Panc1 (cell line): ENCODE results near the gene RNF128. TPM values are rescaled to one million over a fixed set of nuclear protein-coding genes. Genes with fewer than 3 reads are reported as not detected.

Experiments used
- ATAC-seq: fragments of 200-7000 bp; cut with Tn5 transposase; 2 replicates; pipeline ENCODE4 v1.9.1; 2020; ENCODE audit warnings: mild to moderate bottlenecking, moderate library complexity
- Bru-seq: library from RNA; stranded (reverse); fragments of 400-500 nt; gene quantifications from one replicate; lab custom pipeline; 2021; lab: Mats Ljungman, UMichigan
- BruChase-seq, 2 experiments: library from RNA; stranded (reverse); fragments of 400-500 nt; gene quantifications; one replicate each; lab custom pipeline; 2021; lab: Mats Ljungman, UMichigan
- BruUV-seq: library from RNA; stranded (reverse); fragments of 400-500 nt; replicated peaks from 2 replicates; lab custom pipeline; 2021; lab: Mats Ljungman, UMichigan
- CTCF ChIA-PET: fragments of 300-600 bp; sonication (Branson Sonifier 250); formaldehyde crosslinking; loops from one replicate; lab custom pipeline; 2022; ENCODE audit warnings: antibody characterized with exemption; lab: Charles Lee
- POLR2A ChIA-PET: fragments of 300-600 bp; sonication (Branson Sonifier 250); formaldehyde crosslinking; loops from one replicate; lab custom pipeline; 2022; ENCODE audit warnings: antibody characterized with exemption; lab: Charles Lee
- DNase-seq: peaks from one replicate; pipeline ENCODE4 v3.0.0-alpha.2; 2010; ENCODE audit warnings: low read depth, low spot score
- H3K27ac ChIP-seq: 2 replicates; pipeline ENCODE4 v1.5.1; 2011; ENCODE audit warnings: mild to moderate bottlenecking, low read length, inconsistent platforms
- H3K27me3 ChIP-seq: fragments of 200-500 bp; sonication (Bioruptor generic); 2 replicates; pipeline ENCODE4 v1.6.0; 2014; ENCODE audit warnings: low read length, inconsistent platforms; ENCODE audit not compliant: control insufficient read depth, insufficient read depth
- H3K36me3 ChIP-seq: fragments of 200-500 bp; sonication (Bioruptor generic); 2 replicates; pipeline ENCODE4 v1.5.1; 2014; ENCODE audit warnings: inconsistent platforms, mild to moderate bottlenecking, low read length, moderate library complexity; ENCODE audit not compliant: control insufficient read depth, insufficient read depth
- H3K4me1 ChIP-seq: 2 replicates; pipeline ENCODE4 v1.5.1; 2011; ENCODE audit warnings: inconsistent platforms, mild to moderate bottlenecking, low read length, moderate library complexity; ENCODE audit not compliant: control insufficient read depth, insufficient read depth
- H3K4me3 ChIP-seq, 2 experiments: 2 replicates each; pipeline ENCODE4 v1.5.1; 2011 to 2012; ENCODE audit warnings: low read depth in 2 of 2, low read length in 2 of 2, mild to moderate bottlenecking in 2 of 2, inconsistent platforms in 1 of 2, moderate library complexity in 1 of 2
- H3K9me3 ChIP-seq: fragments of 200-500 bp; sonication (Bioruptor generic); 2 replicates; pipeline ENCODE4 v1.5.1; 2014; ENCODE audit warnings: low read depth, mild to moderate bottlenecking, inconsistent platforms, low read length, moderate library complexity; ENCODE audit not compliant: control insufficient read depth, insufficient read depth
- CTCF ChIP-seq: fragments of 450-650 bp; IDR thresholded peaks from 2 replicates; pipeline ENCODE4 v1.5.1; 2017; ENCODE audit warnings: mild to moderate bottlenecking
- POLR2AphosphoS5 ChIP-seq: IDR thresholded peaks from 2 replicates; pipeline ENCODE4 v1.6.1; 2012; ENCODE audit warnings: mild to moderate bottlenecking, low read depth, low read length, moderate library complexity
- REST ChIP-seq, 2 experiments: IDR thresholded peaks; 2 replicates each; pipeline ENCODE4 v1.6.1; 2011 to 2012; ENCODE audit warnings: low read depth in 2 of 2, control low read depth in 1 of 2, low read length in 1 of 2, mild to moderate bottlenecking in 1 of 2, moderate library complexity in 1 of 2; ENCODE audit not compliant: insufficient read depth in 1 of 2
- TCF7L2 ChIP-seq: IDR thresholded peaks from 2 replicates; pipeline ENCODE4 v1.6.1; 2011; ENCODE audit warnings: mild to moderate bottlenecking, low read depth, low read length, inconsistent platforms
- in situ Hi-C: cut with HindIII; loops from 2 replicates; pipeline ENCODE4 v1.10.0; 2016; ENCODE audit warnings: low sequenced_read_pairs, low pct_unique_long_range_greater_than_20kb
- intact Hi-C: fragments of 100-400 bp; cut with micrococcal nuclease; formaldehyde crosslinking; loops from one replicate; pipeline ENCODE4 v1.10.0; 2022; ENCODE audit not compliant: unreplicated experiment
- long read RNA-seq: library from polyadenylated mRNA; unstranded; transcript quantifications from one replicate; pipeline ENCODE4 v2.0.0, GENCODE V29; 2021; ENCODE audit not compliant: unreplicated experiment
- polyA plus RNA-seq: library from polyadenylated mRNA; unstranded; fragments of >200 nt; gene quantifications from one replicate; pipeline ENCODE4 v1.2.1, GENCODE V29; 2012; ENCODE audit warnings: missing spikeins; ENCODE audit not compliant: insufficient read length
- total RNA-seq: library from RNA; stranded (reverse); gene quantifications from one replicate; pipeline ENCODE4 v1.2.1, GENCODE V29; 2021; ENCODE audit not compliant: unreplicated experiment

RNF128 gene
- total RNA-seq (5.0 TPM), Bru-seq, nascent RNA (percentile 38 among the genes with signal in this experiment), BruChase-seq, experiment 1, labeled RNA remaining after a 2-hour chase (percentile 36 among the genes with signal in this experiment), BruChase-seq, experiment 2, labeled RNA remaining after a 6-hour chase (percentile 44 among the genes with signal in this experiment)
- polyA plus RNA-seq = 4.3 TPM
- long read RNA-seq, transcript RNF128-201 (7 exons, 2,817 nt) = major isoform, 17 of 22 reads
- long read RNA-seq, partial matches to known transcripts = 1 of 22 reads
- long read RNA-seq, other reads (novel, unspliced or antisense) = 4 of 22 reads

- in situ Hi-C loops = no loop called here
These were observed at the start of gene RNF128 for GRCh38 chrX:106726485-106727437. TSS of gene RNF128 (plus strand) at chrX:106726701. CDS start at chrX:106726914, 213 bp downstream.

More at GRCh38 chrX:106726485-106727437, at the start of gene RNF128:
- Histone ChIP-seq H3K4me1 (no peaks in the 10 kb centered on the region), H3K9me3 (no peaks in the 10 kb centered on the region), H3K4me3 (peak within 1 kb of the TSS; percentile 64), H3K27me3 (peaks cover 4% of the 10 kb centered on the region; the same call in 1 of the 2 replicates), H3K27ac (peak within 1 kb of the TSS; percentile 64), H3K36me3 (no peaks in the 10 kb centered on the region)
- intact Hi-C loops = no loop called here
- DNase-seq = no peak
- ChIA-PET POLR2A (interaction anchor here (0.6 kb wide), 1 partner anchor 111 kb away, joined by 5 read pairs; no protein-coding TSS in a partner anchor), CTCF (interaction anchor here (0.7 kb wide), 1 partner anchor 1370 kb away, joined by 4 read pairs; no protein-coding TSS in a partner anchor)
- peak; percentile 91 for ATAC-seq
- TF ChIP-seq REST (IDR thresholded peaks at IDR 0.05; ENCODE audit: insufficient read depth in 1 of 2, low read depth in 2 of 2, low read length in 1 of 2) (no peak), CTCF (no peak), TCF7L2 (no peak), POLR2AphosphoS5 (peak; percentile 32; the same call in 1 of the 2 replicates)
- BruUV-seq = no TSS peak
